Endothelial cell of umbilical vein (primary cell): ENCODE results near the gene CTSF.

Experiments used
- EZH2 ChIP-seq: IDR thresholded peaks from 2 replicates; pipeline ENCODE4 v1.6.1; 2012; ENCODE audit warnings: borderline replicate concordance, low read depth, mild to moderate bottlenecking, moderate library complexity, low read length, inconsistent platforms; ENCODE audit not compliant: severe bottlenecking
- FOS ChIP-seq: IDR thresholded peaks from 2 replicates; pipeline ENCODE4 v1.6.1; 2011; ENCODE audit warnings: mild to moderate bottlenecking, low read length, moderate library complexity, borderline replicate concordance; ENCODE audit not compliant: insufficient read depth
- JUN ChIP-seq: IDR thresholded peaks from 2 replicates; pipeline ENCODE4 v1.6.1; 2011; ENCODE audit warnings: borderline replicate concordance, low read depth; ENCODE audit not compliant: insufficient read length, insufficient read depth
- MAX ChIP-seq: IDR thresholded peaks from 2 replicates; pipeline ENCODE4 v1.6.1; 2011; ENCODE audit not compliant: insufficient read depth, insufficient read length
- MYC ChIP-seq: IDR thresholded peaks from one replicate; pipeline ENCODE4 v1.6.1; 2011; ENCODE audit warnings: mild to moderate bottlenecking, low read depth, low read length
- POLR2A ChIP-seq: IDR thresholded peaks from 2 replicates; pipeline ENCODE4 v1.6.1; 2012; ENCODE audit warnings: low read depth, mild to moderate bottlenecking, control low read depth, low read length
- POLR2AphosphoS5 ChIP-seq: IDR thresholded peaks from 2 replicates; pipeline ENCODE4 v1.6.1; 2012; ENCODE audit warnings: low read depth, mild to moderate bottlenecking, control low read depth, low read length, moderate library complexity; ENCODE audit not compliant: insufficient read depth
- TF ChIP-seq, protein P1 (sequence below), 2 donors: IDR thresholded peaks; 1 replicate in 1 of 2; 2 replicates in 1 of 2; pipeline ENCODE4 v1.5.1; 2011; ENCODE audit warnings: low read length in 2 of 2, mild to moderate bottlenecking in 2 of 2, moderate library complexity in 2 of 2, control low read depth in 1 of 2, inconsistent platforms in 1 of 2, low read depth in 1 of 2; ENCODE audit not compliant: insufficient read depth in 1 of 2; ENCODE audit errors: extremely low read depth in 1 of 2

DNA sequence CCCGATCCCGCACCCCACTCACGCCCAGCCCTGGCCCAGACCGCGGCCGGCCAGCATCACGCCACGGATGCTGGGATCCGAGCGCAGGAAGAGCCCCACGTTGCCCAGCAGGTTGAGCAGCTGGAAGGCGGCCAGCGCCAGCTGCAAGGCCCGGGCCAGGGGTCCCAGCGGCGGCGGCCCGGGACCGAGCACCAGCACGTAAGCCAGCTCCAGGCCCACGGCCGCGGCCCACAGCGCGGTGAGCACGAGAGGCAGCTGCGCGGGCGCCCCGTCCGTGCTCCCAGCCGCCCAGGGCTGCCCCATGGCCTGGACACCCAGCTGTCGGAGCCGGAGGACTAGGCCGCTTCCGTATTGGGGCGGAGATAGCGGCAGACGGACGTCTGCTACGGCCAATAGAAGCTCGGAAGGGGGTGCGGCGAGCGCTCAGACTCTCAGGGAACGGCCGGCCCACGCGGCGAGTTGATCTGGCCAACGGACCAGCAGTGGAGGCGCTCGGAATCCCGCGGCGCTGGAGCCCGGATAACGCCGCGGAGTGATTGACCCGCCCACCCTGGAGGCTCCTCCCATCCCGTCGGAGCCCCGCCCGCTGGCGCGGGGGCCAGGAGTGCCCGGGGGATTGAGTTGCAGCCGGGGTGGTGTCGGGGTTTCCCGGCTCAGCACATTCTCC, 22.6 kb downstream of the CTSF start, which contains the start of gene ZDHHC24:
- TF ChIP-seq POLR2A: peak; percentile 90
- TF ChIP-seq, protein P1, sequence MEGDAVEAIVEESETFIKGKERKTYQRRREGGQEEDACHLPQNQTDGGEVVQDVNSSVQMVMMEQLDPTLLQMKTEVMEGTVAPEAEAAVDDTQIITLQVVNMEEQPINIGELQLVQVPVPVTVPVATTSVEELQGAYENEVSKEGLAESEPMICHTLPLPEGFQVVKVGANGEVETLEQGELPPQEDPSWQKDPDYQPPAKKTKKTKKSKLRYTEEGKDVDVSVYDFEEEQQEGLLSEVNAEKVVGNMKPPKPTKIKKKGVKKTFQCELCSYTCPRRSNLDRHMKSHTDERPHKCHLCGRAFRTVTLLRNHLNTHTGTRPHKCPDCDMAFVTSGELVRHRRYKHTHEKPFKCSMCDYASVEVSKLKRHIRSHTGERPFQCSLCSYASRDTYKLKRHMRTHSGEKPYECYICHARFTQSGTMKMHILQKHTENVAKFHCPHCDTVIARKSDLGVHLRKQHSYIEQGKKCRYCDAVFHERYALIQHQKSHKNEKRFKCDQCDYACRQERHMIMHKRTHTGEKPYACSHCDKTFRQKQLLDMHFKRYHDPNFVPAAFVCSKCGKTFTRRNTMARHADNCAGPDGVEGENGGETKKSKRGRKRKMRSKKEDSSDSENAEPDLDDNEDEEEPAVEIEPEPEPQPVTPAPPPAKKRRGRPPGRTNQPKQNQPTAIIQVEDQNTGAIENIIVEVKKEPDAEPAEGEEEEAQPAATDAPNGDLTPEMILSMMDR (IDR thresholded peaks at IDR 0.05; ENCODE audit: extremely low read depth in 1 of 2, insufficient read depth in 1 of 2, low read depth in 1 of 2, low read length in 2 of 2): no peak
- no peak for TF ChIP-seq EZH2
- TF ChIP-seq JUN: no peak
- TF ChIP-seq POLR2AphosphoS5: peak; percentile 96
- TF ChIP-seq FOS: no peak
- peak; percentile 23 for TF ChIP-seq MAX
- TF ChIP-seq MYC: no peak
